GM21423 (cell line): ENCODE results near the gene NFXL1.

Experiments used
- ATAC-seq: cut with Tn5 transposase; IDR thresholded peaks from one replicate; pipeline ENCODE4 v1.9.1; 2021; ENCODE audit warnings: mild to moderate bottlenecking, moderate library complexity; ENCODE audit not compliant: unreplicated experiment

NFXL1 gene

DNA sequence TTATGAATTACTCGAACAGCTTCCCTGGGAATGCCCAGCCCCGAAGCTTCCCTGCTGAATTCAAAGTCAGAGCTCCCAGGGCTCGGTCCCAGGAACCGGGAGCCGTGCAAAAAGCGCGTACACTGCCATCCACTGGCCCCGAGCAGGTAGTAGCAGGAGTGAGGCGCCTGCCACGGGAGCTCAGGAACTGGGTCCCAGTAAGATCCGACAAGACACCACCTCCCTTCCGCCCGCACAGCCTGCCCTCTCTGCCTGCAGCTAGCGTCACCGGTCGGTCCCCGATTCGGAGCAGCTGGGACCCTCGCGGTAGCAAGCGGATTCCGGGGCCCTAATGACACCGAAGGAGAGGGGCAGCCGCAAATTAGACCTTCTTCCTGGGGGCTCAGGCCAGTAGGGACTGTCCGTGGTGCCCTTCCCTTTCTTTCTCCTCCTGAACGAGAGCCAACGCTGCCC lies 77.7 kb downstream of the NFXL1 start:
- peak; percentile 70 for ATAC-seq

DNA sequence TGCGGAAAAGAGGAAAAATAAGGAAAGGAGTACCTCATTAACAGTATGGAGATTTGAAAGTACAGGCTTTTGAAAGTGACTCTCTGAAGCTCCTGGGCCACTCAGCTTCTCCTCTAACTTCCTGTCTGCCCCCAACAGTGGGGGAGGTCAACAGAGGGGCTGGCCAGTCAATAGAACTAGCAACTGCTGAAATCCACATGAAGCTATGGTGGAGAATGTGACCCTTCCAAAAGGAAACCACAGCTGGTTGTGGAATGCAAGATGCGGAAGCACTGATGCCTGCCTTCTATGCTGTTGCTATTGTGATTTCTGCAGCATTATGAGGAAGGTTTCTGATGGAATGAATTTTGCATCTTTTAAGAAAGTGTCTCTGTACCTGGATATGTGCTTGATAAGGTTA lies 78.9 kb downstream of the NFXL1 start:
- ATAC-seq: no peak

DNA sequence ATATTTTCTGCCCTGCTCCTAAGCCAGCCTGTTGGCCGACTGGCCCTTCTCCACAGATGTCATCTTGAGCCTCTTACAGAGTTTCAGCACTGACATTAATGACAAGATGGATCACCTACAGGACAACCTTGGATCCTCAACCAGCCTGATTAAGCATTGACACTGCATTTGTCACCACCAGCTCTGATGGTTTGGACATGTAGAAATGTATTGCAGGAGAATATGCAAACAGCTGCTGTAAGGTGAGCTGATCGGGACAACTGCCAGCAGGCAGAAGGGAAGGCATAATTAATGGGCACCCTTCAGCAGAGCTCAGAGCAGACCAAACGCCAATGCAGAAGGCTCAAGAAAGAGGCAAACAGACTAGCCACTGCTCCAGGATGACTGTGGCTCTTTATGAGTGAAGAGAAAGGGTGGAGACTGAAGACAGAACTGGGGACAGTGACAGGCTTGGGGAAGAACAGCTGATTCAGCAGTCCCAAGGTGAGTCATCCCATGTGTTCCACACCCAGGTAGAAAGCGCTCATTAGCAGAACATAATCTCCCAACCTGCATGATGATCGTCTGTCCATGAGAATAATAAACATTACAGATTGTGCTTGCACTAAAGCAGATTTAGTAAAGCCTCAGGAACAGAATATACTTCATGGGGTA lies 83.2 kb downstream of the NFXL1 start:
- no peak for ATAC-seq

- ATAC-seq: no peak
Observed at GRCh38 chr4:47830265-47831025, 83.9 kb downstream of the NFXL1 start.

- no peak for ATAC-seq
Observed at GRCh38 chr4:47829438-47829837, 84.9 kb downstream of the NFXL1 start.

DNA sequence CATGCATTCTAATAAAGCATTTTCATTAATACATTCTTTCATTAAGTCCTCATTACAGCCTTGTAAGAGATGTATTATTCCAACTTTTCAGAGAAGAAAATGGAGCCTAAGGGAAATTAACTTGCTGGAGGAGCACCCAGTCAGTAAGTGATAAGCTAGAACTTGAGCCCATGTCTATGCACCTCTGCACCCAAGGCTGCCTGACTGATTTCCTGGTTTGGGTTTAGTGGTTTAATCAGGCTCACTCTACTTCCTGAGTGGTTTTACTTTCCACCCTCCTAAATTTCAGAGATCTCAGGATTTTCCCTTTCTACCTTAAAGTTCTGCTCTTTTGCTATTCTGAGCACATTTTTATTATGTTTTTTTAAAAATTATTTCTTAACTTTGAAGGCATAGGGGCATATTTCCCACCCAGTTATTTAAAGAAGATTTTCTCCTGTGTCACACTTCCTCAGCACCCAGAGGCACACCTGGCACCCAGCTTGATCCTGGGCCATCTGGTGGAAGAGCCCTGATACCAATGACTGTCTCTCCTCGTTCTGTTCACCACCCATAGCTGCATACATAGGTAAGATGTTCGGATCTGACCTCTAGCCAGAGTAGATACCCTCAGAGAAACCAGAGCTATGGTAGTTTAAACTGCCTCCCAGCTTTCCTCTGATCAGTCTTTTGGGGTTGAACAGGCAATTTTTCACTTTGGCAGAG lies 86.9 kb downstream of the NFXL1 start:
- no peak for ATAC-seq

DNA sequence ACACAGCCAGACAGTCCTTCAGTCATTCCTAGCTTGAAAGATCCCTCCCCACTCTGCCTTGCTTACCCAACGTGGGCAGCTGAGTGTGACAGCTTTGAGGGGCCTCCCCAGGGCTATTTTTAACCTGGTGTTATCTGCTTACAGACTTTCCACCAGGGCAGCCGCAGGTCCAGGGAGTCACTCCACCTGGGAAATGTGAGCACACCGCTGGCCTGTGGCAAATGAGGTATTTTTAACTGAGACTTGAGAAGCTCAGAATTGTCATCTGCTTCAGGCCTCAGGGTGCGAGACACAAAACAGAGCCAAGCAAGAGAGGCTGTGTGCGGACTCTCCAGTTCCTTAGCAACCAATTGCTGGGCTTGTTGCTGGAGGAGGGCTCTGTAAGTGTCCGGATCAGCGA lies 89.5 kb downstream of the NFXL1 start:
- ATAC-seq: no peak

- ATAC-seq: no peak
Observed at GRCh38 chr4:47819178-47819577, 95.2 kb downstream of the NFXL1 start.

GRCh38 chr4:47817275-47817674 lies 97.1 kb downstream of the NFXL1 start:
- ATAC-seq: no peak

- no peak for ATAC-seq
Observed at GRCh38 chr4:47816748-47817147, 97.6 kb downstream of the NFXL1 start.

GRCh38 chr4:47814618-47815295 lies 99.6 kb downstream of the NFXL1 start:
- ATAC-seq: no peak

- no peak for ATAC-seq
Observed at GRCh38 chr4:47809654-47810203, 104.7 kb downstream of the NFXL1 start.

DNA sequence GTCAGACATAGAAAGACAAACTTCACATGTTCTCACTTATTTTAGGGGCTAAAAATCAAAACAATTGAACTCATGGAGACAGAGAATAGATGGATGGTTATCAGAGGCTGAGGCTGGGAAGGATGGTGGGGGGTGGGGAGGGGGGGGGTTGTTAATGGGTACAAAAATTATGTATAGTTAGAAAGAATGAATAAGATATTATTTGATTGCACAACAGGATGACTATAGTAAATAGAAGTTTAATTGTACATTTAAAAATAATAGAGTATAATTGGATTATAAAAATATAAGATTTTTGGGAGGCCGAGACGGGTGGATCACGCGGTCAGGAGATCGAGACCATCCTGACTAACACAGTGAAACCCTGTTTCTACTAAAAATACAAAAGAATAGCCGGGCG lies 109.8 kb downstream of the NFXL1 start:
- ATAC-seq: no peak

- ATAC-seq: no peak
Observed at GRCh38 chr4:47801481-47802002, 112.8 kb downstream of the NFXL1 start.

DNA sequence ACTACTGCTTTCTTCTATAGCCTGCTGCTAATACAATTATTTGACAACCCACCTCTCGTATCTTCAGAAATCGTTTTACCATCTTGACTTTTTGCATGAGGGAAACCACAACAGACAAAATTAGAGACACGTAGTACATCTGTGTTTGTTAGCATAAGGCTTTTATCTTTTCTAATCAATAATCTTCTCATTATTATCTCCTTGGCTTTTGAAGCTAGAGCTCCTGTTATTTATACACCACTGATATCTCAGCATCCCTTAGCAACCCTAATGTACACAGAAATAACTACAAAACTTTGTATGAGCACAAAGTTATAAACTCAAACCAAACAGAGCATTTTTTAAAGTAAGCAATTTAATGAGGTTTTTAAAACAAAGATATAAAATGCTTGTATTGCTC lies 116.2 kb downstream of the NFXL1 start:
- ATAC-seq: no peak
